NCI-H187 (cell line): Measurements from ENCODE around the gene TPGS1.

ENCODE experiments used
- DNase-seq, 2 experiments: peaks; one replicate each; lab custom pipeline; 2025; lab: John Stamatoyannopoulos, UW

Gene TPGS1

DNA sequence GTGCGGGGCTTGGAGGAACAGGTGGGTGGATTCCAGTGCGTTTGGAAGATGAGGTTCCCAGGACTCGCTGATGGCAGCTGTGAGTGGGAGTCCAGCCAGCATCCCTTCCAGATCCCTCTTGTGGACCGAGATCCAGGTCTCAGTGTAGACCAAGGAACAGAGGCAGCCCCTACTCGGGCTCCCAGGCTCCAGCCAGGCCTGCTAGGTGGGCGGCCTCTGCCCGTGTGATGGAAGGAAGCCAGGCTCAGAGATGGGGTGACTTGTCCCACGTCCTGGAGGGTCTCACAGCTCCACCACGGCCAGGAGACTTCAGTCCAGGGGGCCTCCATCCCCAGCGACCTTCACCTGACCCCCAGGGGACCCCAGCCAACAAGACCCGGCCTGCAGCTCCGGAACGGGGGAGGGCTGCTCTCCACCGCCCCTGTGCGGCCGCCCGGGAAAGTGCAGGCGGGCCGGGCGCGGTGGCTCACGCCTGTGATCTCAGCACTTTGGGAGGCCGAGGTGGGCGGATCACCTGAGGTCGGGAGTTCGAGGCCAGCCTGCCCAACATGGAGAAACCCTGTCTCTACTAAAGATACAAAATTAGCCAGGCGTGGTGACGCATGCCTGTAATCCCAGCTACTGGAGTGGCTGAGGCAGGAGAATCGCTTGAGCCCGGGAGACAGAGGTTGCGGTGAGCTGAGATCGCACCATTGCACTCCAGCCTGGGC lies 11.7 kb upstream of the TPGS1 start:
- DNase-seq, result no peak

- DNase-seq, result no peak
Measured at GRCh38 chr19:496112-496665, 11.1 kb upstream of the TPGS1 start, which contains the start of gene MADCAM1. Gene MADCAM1, plus strand, starts transcription at chr19:496486. Its CDS starts 14 bp downstream, at chr19:496500.

GRCh38 chr19:496986-497385 lies 10.3 kb upstream of the TPGS1 start:
- DNase-seq, result no peak

DNA sequence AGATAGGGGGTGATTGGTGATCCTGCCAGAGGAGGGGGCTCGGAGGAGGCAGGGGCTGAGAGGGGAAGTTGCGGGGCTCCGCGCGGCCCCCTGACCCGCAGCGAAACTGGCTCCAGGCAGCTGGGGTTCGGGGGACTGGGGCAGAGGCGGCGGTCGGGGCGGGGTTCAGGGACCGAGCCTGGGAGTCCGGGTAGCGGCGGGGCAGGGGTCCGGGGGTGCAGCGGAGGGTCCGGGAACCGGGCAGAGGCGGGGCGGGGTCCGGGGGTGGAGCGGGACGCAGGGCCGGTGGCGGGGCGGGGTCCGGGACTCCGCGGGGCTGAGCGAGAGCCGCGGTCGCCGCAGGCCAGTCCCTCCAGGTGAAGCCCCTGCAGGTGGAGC lies 9.8 kb upstream of the TPGS1 start:
- no peak for DNase-seq

GRCh38 chr19:497869-498510 lies 9.3 kb upstream of the TPGS1 start:
- no peak for DNase-seq

DNA sequence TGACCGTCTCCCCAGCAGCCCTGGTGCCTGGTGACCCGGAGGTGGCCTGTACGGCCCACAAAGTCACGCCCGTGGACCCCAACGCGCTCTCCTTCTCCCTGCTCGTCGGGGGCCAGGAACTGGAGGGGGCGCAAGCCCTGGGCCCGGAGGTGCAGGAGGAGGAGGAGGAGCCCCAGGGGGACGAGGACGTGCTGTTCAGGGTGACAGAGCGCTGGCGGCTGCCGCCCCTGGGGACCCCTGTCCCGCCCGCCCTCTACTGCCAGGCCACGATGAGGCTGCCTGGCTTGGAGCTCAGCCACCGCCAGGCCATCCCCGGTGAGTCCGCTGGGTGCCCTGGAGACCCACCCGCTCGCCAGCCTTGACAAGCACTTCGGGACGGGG lies 8.8 kb upstream of the TPGS1 start:
- no peak for DNase-seq

DNA sequence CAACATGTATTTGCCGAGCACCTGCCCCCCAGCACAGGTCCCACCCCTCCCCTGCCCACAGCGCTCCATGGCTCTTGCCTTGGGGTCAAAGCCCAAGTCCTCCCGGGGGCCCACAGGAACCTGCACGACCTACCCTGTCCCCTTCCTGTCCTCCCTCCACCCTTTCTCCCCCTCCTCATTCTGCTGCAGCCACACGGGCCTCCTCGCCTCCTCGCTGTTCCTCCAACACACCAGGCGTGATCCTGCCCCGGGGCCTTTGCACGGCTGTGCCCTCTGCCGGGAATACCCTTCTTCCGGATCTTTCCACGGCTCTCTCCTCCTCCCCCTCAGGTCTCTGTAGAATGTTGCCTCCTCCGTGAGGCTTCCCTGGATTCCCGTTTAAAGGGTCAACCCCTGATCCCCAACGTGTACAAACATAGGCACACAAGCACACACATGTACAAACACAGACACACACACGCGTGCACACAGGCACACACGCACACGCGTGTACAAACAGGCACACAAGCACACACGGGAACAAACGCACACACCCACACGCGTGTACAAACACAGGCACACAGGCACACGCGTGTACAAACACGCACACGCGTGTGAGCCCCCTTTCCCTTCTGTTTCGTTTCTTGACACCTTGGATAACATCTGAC lies 8.2 kb upstream of the TPGS1 start:
- no peak for DNase-seq

DNA sequence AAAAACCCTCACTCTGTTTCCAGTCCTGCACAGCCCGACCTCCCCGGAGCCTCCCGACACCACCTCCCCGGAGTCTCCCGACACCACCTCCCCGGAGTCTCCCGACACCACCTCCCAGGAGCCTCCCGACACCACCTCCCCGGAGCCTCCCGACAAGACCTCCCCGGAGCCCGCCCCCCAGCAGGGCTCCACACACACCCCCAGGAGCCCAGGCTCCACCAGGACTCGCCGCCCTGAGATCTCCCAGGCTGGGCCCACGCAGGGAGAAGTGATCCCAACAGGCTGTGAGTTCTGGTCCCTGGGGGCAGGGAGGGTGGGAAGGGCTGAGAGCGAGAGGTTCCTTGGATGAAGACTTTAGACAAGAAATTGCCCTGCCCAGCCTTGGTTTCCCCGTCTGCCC lies 5.7 kb upstream of the TPGS1 start:
- no peak for DNase-seq

- no peak for DNase-seq
Measured at GRCh38 chr19:504616-505015, 2.7 kb upstream of the TPGS1 start.

- peak in 1 of 2 experiments; percentile 99 for DNase-seq
Measured at GRCh38 chr19:506404-507285, 652 bp upstream of the TPGS1 start.

GRCh38 chr19:508204-509150 lies 1.2 kb downstream of the TPGS1 start:
- no peak for DNase-seq

- DNase-seq, result peak; percentile 64 to 79
Measured at GRCh38 chr19:510606-511100, 3.4 kb downstream of the TPGS1 start.

DNA sequence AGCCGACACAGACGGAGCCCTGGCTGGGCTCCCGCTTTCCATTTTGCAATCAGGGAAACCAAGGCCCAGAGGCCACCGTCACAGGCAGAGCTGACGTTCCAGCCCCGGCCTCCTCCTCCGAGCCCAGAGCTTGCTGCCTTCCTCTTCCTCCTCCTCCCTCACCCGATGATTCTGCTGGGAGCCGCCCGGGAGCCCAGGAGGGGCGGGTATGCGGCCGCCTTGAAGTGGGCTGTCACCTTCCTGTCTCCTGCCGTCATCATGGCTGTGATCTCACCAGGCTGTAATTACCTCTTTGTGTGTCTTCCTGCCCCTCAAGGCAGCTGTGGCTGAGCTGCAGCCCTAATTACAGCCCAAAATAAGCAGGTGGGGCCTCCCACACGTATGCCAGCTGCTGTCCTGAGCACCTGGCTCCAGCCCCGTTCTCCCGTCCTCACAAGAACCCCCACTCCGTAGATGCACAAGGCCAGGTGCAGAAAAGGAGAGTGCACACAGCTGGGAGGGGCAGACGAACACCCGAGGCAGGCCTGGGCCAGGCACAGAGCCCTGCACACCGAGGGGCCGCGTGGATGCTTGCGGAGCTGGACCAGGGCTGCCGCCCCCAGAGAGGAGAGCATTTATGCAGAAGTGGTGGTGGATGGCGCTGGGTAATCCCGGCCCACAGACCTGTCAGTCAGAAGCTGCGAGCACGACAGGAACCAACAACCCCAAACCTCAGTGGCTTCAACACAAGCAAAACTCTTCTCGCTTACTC lies 4.0 kb downstream of the TPGS1 start:
- DNase-seq, result peak; percentile 75 to 96

DNA sequence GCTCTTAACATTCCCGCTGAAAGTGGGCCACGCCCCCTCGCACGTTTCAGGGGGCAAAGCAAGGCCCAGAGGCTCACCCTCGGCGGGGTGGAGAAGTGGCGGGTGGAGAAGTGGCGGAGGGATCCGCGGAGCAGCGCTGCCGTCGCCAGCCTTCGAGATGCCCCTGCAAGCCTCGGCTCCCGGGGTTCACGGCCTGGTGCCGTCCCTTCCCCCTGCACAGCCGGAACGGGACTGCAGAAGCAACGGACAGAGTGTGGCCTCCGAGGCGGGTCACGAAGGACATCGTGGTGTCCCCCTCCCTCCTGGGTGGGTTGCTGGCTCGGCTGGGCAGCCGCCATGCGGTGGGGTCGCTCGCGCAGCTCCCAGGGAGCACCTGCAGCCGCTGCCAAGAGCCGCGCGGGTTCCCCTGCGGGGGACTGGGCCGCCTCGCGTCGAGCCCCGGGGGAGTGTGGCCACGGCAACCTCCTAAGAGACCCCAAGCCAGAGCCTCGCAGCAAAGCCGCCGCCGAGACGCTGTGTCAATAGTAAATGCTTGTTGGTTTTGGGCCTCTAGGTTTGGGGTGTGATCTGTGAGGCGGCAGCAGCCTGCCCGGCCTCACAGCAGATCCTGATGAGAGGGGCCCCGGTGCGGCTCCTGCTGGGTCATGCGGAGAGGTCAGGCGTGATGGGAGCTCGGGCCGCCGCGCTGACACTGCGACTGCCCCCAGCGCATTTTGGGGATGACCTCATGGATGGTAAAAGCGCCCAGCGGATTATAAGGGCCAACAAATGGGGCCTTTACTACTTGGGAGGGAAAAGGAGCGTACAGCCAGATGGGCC lies 5.5 kb downstream of the TPGS1 start:
- peak; percentile 74 to 86 for DNase-seq

- DNase-seq, result no peak
Measured at GRCh38 chr19:513368-514165, 6.3 kb downstream of the TPGS1 start.

DNA sequence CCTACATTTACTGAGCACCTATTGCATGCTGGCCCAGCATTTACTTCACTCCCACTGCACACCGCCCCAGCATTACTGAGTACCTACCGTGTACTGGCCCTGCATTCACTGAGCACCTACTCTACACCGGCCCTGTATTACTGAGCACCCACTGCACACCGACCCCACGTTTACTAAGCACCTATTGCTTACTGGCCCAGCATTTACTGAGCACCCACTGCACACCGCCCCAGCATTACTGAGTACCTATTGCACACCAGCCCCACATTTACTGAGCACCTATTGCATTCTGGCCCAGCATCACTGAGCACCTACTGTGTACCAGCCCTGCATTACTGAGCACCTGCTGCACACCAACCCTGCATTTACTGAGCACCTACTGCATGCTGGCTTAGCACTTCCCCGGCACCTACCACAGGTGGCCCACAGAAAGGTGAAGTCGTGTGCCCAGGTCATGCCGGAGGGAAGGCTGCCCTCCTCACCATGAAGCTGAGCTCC lies 6.9 kb downstream of the TPGS1 start:
- DNase-seq, result no peak

- DNase-seq, result no peak
Measured at GRCh38 chr19:517721-518597, 10.7 kb downstream of the TPGS1 start.
